ENCODE data around the gene C17orf58. TPM values are rescaled to one million over a fixed set of nuclear protein-coding genes. Genes with fewer than 3 reads are reported as not detected.

C17orf58 gene
- total RNA-seq, 1 donor, result 7.2 TPM

DNA sequence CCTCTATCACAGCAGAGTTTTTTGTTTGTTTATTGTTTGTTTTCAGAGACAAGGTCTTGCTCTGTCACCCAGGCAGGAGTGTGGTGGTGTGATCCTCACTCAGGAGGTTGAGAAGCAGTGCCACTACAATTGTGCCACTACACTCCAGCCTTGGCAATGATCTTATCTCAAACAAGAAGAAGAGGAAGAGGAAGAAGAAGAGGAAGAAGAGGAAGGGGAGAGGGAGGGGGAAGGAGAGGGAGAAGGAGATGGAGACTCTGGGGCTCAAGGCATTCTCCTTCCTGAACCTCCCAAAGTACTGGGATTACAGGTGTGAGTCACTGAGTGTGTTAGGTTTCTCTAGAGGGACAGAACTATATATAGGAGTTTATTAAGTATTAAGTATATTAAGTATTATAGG is 17.1 kb upstream of the C17orf58 start:
- no peak overlapping the region for H2AFZ ChIP-seq (ENCODE audit: low read length)
- no peaks in the 10 kb centered on the region for H3K36me3 ChIP-seq (ENCODE audit: insufficient read depth, low read length)
- H3K27me3 ChIP-seq (ENCODE audit: insufficient read depth, low read length), result peaks cover 8% of the 10 kb centered on the region
- H3K27ac ChIP-seq (ENCODE audit: low read depth, low read length), result no peak overlapping the region
- DNase-seq (ENCODE audit: insufficient read length, low spot score, missing footprints), result no peak
- H3K4me3 ChIP-seq (ENCODE audit: insufficient read depth, low read length), result no peak overlapping the region
- H3K4me1 ChIP-seq (ENCODE audit: insufficient read depth, low read length), result no peaks in the 10 kb centered on the region
- H3K4me2 ChIP-seq (ENCODE audit: insufficient read depth, low read length), result no peak overlapping the region
- H4K20me1 ChIP-seq (ENCODE audit: insufficient read depth, low read length), result no peaks in the 10 kb centered on the region
- H3K9me3 ChIP-seq (ENCODE audit: low read depth, low read length), result no peaks in the 10 kb centered on the region
- TF ChIP-seq, protein P1, sequence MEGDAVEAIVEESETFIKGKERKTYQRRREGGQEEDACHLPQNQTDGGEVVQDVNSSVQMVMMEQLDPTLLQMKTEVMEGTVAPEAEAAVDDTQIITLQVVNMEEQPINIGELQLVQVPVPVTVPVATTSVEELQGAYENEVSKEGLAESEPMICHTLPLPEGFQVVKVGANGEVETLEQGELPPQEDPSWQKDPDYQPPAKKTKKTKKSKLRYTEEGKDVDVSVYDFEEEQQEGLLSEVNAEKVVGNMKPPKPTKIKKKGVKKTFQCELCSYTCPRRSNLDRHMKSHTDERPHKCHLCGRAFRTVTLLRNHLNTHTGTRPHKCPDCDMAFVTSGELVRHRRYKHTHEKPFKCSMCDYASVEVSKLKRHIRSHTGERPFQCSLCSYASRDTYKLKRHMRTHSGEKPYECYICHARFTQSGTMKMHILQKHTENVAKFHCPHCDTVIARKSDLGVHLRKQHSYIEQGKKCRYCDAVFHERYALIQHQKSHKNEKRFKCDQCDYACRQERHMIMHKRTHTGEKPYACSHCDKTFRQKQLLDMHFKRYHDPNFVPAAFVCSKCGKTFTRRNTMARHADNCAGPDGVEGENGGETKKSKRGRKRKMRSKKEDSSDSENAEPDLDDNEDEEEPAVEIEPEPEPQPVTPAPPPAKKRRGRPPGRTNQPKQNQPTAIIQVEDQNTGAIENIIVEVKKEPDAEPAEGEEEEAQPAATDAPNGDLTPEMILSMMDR (IDR thresholded peaks at IDR 0.05; ENCODE audit: extremely low read depth, low read depth, low read length), result no peak
- no peaks in the 10 kb centered on the region for H3K79me2 ChIP-seq (ENCODE audit: insufficient read depth, low read length)

DNA sequence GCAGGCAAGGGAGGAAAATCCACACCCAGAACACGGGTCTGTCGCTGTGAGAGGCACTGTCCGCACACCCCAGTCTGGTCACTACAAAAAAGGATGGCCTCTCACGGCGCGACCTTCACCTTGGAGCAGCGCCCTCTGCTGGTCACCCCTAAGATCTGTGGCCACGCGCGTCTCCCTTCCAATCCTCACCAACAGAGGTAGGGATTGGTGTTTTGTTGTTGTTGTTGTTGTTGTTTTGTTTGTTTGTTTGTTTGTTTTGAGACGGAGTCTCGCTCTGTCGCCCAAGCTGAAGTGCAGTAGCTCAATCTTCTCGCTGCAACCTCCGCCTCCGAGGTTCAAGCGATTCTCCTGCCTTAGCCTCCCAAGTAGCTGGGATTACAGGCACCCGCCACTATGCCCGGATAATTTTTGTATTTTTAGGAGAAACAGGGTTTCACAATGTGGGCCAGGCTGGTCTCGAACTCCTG is 15.0 kb upstream of the C17orf58 start:
- no peaks in the 10 kb centered on the region for H3K4me1 ChIP-seq (ENCODE audit: insufficient read depth, low read length)
- no peaks in the 10 kb centered on the region for H3K79me2 ChIP-seq (ENCODE audit: insufficient read depth, low read length)
- DNase-seq (ENCODE audit: insufficient read length, low spot score, missing footprints), result no peak
- peak overlapping the region; percentile 81 for H3K4me2 ChIP-seq (ENCODE audit: insufficient read depth, low read length)
- H3K27me3 ChIP-seq (ENCODE audit: insufficient read depth, low read length), result peaks cover 8% of the 10 kb centered on the region
- H3K27ac ChIP-seq (ENCODE audit: low read depth, low read length), result no peak overlapping the region
- H3K4me3 ChIP-seq (ENCODE audit: insufficient read depth, low read length), result peak overlapping the region; percentile 6
- TF ChIP-seq, protein P1 (IDR thresholded peaks at IDR 0.05; ENCODE audit: extremely low read depth, low read depth, low read length), result peak; percentile 69
- H3K9me3 ChIP-seq (ENCODE audit: low read depth, low read length), result no peaks in the 10 kb centered on the region
- H4K20me1 ChIP-seq (ENCODE audit: insufficient read depth, low read length), result no peaks in the 10 kb centered on the region
- peak overlapping the region; percentile 35 for H2AFZ ChIP-seq (ENCODE audit: low read length)
- no peaks in the 10 kb centered on the region for H3K36me3 ChIP-seq (ENCODE audit: insufficient read depth, low read length)

DNA sequence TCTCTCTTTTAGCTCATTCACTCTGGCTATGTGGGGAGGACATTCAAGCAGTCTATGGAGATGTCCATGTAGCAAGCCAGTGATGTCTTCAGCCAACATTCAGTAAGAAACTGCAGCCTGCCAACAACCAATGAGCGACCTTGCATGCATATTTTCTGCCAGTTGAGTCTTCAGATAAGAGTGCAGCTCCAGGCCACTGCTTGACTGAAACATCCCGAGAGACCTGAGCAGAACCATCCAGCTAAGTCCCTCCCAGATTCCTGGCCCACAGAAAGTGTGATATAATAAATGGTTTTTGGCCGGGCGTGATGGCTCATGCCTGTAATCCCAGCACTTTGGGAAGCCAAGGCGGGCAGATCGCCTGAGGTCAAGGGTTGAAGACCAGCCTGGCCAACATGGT is 10.5 kb upstream of the C17orf58 start:
- Histone ChIP-seq H3K36me3 (ENCODE audit: insufficient read depth, low read length) (no peaks in the 10 kb centered on the region), H2AFZ (ENCODE audit: low read length) (no peak overlapping the region), H3K27ac (ENCODE audit: low read depth, low read length) (no peak overlapping the region), H3K4me3 (ENCODE audit: insufficient read depth, low read length) (no peak overlapping the region), H3K79me2 (ENCODE audit: insufficient read depth, low read length) (no peaks in the 10 kb centered on the region), H4K20me1 (ENCODE audit: insufficient read depth, low read length) (no peaks in the 10 kb centered on the region), H3K9me3 (ENCODE audit: low read depth, low read length) (no peaks in the 10 kb centered on the region), H3K4me2 (ENCODE audit: insufficient read depth, low read length) (no peak overlapping the region), H3K27me3 (ENCODE audit: insufficient read depth, low read length) (no peaks in the 10 kb centered on the region), H3K4me1 (ENCODE audit: insufficient read depth, low read length) (no peaks in the 10 kb centered on the region)
- peak; percentile 77 for DNase-seq (ENCODE audit: insufficient read length, low spot score, missing footprints)
- TF ChIP-seq, protein P1 (IDR thresholded peaks at IDR 0.05; ENCODE audit: extremely low read depth, low read depth, low read length), result no peak

DNA sequence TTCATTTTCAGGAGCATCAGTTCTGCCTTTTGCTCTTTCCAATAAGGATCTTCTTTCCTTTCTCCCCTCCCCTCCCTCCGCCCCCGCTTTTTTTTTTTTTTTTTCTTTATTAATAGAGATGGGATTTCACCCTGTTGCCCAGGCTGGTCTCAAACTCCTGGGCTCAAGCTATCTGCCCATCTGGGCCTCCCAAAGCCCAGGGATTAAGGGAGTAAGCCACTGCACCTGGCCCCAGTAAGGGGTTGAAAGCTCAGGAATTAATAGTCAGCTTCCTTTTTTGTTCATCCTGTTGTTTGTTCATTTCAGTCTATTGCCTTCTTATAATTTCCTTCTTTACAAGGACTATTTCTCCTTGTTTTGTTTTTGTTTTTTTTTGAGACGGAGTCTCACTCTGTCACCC is 7.9 kb upstream of the C17orf58 start:
- TF ChIP-seq, protein P1 (IDR thresholded peaks at IDR 0.05; ENCODE audit: extremely low read depth, low read depth, low read length), result no peak

More for the DNA sequence above, 7.9 kb upstream of the C17orf58 start:
- no peak for DNase-seq (ENCODE audit: insufficient read length, low spot score, missing footprints)
- H3K27ac ChIP-seq (ENCODE audit: low read depth, low read length), result no peak overlapping the region
- no peaks in the 10 kb centered on the region for H3K36me3 ChIP-seq (ENCODE audit: insufficient read depth, low read length)
- H3K9me3 ChIP-seq (ENCODE audit: low read depth, low read length), result no peaks in the 10 kb centered on the region
- H3K4me1 ChIP-seq (ENCODE audit: insufficient read depth, low read length), result no peaks in the 10 kb centered on the region
- no peaks in the 10 kb centered on the region for H3K79me2 ChIP-seq (ENCODE audit: insufficient read depth, low read length)
- H3K4me2 ChIP-seq (ENCODE audit: insufficient read depth, low read length), result no peak overlapping the region
- H3K27me3 ChIP-seq (ENCODE audit: insufficient read depth, low read length), result no peaks in the 10 kb centered on the region
- H4K20me1 ChIP-seq (ENCODE audit: insufficient read depth, low read length), result no peaks in the 10 kb centered on the region
- H2AFZ ChIP-seq (ENCODE audit: low read length), result no peak overlapping the region
- no peak overlapping the region for H3K4me3 ChIP-seq (ENCODE audit: insufficient read depth, low read length)

All from osteoblast (primary cell).